HepG2 (cell line): Measurements from ENCODE around the gene APH1B. TPM values are rescaled to one million over a fixed set of nuclear protein-coding genes. Genes with fewer than 3 reads are reported as not detected.

Source experiments
- MZF1 ChIP-seq: sonication (generic); formaldehyde crosslinking; IDR thresholded peaks from 2 replicates; pipeline ENCODE4 v1.8.1; 2023; ENCODE audit warnings: mild to moderate bottlenecking, missing genetic modification reagents, borderline replicate concordance
- SMC3 ChIP-seq: IDR thresholded peaks from 2 replicates; pipeline ENCODE4 v1.6.1; 2011; ENCODE audit warnings: low read length, improper control_type of control experiment
- YEATS2 ChIP-seq: sonication (generic); formaldehyde crosslinking; IDR thresholded peaks from 2 replicates; pipeline ENCODE4 v1.4.0; 2020; ENCODE audit warnings: missing genetic modification reagents, borderline replicate concordance
- ZNF24 ChIP-seq: fragments of 450-650 bp; IDR thresholded peaks from 2 replicates; pipeline ENCODE4 v1.6.1; 2017; ENCODE audit warnings: antibody characterized with exemption, mild to moderate bottlenecking
- ZNF468 ChIP-seq: sonication (generic); formaldehyde crosslinking; IDR thresholded peaks from 2 replicates; pipeline ENCODE4 v1.8.0; 2022; ENCODE audit warnings: mild to moderate bottlenecking, moderate library complexity, missing genetic modification reagents
- polyA plus RNA-seq, 8 experiments: library from polyadenylated mRNA; depleted of rRNA in 3 of 8; stranded (reverse) in 7 of 8; unstranded in 1 of 8; fragments of >200 nt; fragmentation: Illumina TruSeq in 4 of 8; extraction: Trizol in 4 of 8; gene quantifications; 2 replicates each; pipeline versions ENCODE4 v1.2.1 to v1.2.3, GENCODE V29; 2011 to 2016; ENCODE audit warnings: low read depth in 4 of 8, missing spikeins in 1 of 8, mixed read lengths in 1 of 8; ENCODE audit not compliant: insufficient read depth in 1 of 8
- total RNA-seq, 5 experiments: library from RNA; depleted of rRNA; stranded (reverse); fragments of >200 nt; fragmentation: Illumina TruSeq; extraction: Trizol; gene quantifications; 2 replicates each; pipeline ENCODE4 v1.2.3, GENCODE V29; 2016; ENCODE audit warnings: low read depth in 1 of 5
- TF ChIP-seq, protein P1 (sequence below): sonication (generic); formaldehyde crosslinking; IDR thresholded peaks from 2 replicates; pipeline ENCODE4 v1.9.0; 2021; ENCODE audit warnings: missing genetic modification reagents, borderline replicate concordance
- TF ChIP-seq, protein P2 (sequence below), 2 experiments: sonication (generic) in 1 of 2; formaldehyde crosslinking in 1 of 2; IDR thresholded peaks; 2 replicates each; pipeline versions ENCODE4 v1.5.1 to v1.6.1; 2011 to 2020; ENCODE audit warnings: borderline replicate concordance in 1 of 2, low read depth in 1 of 2, low read length in 1 of 2, mild to moderate bottlenecking in 1 of 2, missing genetic modification reagents in 1 of 2, moderate library complexity in 1 of 2
- TF ChIP-seq, protein P3 (sequence below): sonication (generic); formaldehyde crosslinking; IDR thresholded peaks from 2 replicates; pipeline ENCODE4 v1.5.0; 2020; ENCODE audit warnings: mild to moderate bottlenecking, missing genetic modification reagents, moderate library complexity
- TF ChIP-seq, protein P4 (sequence below): sonication (generic); formaldehyde crosslinking; IDR thresholded peaks from 2 replicates; pipeline ENCODE4 v1.5.0; 2020; ENCODE audit warnings: missing genetic modification reagents

Gene APH1B
- total and polyA plus RNA-seq, 2 of the 13 experiments (the other 11 are each of a cell fraction or from before 2014, with no cell fraction given) = 0.45 to 1.00 TPM

DNA sequence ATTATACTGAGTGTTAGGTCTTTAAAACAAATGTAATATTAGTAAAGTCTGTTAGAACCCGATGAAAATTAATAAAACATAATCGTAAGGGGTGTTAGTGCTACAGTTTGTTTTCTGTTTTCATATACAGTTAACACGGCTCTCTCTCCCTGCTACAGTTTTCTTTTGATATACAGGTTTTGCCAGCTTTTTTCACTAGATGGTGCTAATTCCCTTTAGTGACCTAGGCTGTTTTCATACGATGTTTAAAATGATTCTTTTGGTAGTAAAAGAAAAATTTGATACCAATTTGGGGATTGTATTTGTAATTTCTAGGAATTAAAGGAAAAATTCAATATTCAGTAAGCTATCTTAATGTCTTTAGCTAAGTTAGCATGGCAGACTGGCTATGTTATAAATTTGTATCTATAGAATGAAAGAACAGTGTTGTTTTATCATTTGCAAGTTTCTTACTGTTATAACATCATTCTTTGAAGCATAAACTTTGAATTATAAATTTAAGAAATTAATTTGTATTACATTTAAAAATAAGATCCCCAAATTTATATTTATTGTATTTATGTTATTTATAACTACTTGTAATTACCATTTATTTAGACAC, 11.5 kb downstream of the APH1B start (continued):
- TF ChIP-seq, protein P1, sequence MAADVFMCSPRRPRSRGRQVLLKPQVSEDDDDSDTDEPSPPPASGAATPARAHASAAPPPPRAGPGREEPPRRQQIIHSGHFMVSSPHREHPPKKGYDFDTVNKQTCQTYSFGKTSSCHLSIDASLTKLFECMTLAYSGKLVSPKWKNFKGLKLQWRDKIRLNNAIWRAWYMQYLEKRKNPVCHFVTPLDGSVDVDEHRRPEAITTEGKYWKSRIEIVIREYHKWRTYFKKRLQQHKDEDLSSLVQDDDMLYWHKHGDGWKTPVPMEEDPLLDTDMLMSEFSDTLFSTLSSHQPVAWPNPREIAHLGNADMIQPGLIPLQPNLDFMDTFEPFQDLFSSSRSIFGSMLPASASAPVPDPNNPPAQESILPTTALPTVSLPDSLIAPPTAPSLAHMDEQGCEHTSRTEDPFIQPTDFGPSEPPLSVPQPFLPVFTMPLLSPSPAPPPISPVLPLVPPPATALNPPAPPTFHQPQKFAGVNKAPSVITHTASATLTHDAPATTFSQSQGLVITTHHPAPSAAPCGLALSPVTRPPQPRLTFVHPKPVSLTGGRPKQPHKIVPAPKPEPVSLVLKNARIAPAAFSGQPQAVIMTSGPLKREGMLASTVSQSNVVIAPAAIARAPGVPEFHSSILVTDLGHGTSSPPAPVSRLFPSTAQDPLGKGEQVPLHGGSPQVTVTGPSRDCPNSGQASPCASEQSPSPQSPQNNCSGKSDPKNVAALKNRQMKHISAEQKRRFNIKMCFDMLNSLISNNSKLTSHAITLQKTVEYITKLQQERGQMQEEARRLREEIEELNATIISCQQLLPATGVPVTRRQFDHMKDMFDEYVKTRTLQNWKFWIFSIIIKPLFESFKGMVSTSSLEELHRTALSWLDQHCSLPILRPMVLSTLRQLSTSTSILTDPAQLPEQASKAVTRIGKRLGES (CRISPR knock-in tag) = no peak
- TF ChIP-seq, protein P2, sequence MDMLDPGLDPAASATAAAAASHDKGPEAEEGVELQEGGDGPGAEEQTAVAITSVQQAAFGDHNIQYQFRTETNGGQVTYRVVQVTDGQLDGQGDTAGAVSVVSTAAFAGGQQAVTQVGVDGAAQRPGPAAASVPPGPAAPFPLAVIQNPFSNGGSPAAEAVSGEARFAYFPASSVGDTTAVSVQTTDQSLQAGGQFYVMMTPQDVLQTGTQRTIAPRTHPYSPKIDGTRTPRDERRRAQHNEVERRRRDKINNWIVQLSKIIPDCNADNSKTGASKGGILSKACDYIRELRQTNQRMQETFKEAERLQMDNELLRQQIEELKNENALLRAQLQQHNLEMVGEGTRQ (IDR thresholded peaks at IDR 0.05; ENCODE audit: low read depth, low read length) = no peak
- TF ChIP-seq, protein P2 (CRISPR knock-in tag; IDR thresholded peaks at IDR 0.05; ENCODE audit: borderline replicate concordance) = no peak
- TF ChIP-seq ZNF24 (no peak), MZF1 (CRISPR knock-in tag) (no peak), SMC3 (peak; percentile 65), YEATS2 (CRISPR knock-in tag) (no peak), ZNF468 (CRISPR knock-in tag) (no peak)
- TF ChIP-seq, protein P3, sequence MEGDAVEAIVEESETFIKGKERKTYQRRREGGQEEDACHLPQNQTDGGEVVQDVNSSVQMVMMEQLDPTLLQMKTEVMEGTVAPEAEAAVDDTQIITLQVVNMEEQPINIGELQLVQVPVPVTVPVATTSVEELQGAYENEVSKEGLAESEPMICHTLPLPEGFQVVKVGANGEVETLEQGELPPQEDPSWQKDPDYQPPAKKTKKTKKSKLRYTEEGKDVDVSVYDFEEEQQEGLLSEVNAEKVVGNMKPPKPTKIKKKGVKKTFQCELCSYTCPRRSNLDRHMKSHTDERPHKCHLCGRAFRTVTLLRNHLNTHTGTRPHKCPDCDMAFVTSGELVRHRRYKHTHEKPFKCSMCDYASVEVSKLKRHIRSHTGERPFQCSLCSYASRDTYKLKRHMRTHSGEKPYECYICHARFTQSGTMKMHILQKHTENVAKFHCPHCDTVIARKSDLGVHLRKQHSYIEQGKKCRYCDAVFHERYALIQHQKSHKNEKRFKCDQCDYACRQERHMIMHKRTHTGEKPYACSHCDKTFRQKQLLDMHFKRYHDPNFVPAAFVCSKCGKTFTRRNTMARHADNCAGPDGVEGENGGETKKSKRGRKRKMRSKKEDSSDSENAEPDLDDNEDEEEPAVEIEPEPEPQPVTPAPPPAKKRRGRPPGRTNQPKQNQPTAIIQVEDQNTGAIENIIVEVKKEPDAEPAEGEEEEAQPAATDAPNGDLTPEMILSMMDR (CRISPR knock-in tag) = peak; percentile 66
- TF ChIP-seq, protein P4, sequence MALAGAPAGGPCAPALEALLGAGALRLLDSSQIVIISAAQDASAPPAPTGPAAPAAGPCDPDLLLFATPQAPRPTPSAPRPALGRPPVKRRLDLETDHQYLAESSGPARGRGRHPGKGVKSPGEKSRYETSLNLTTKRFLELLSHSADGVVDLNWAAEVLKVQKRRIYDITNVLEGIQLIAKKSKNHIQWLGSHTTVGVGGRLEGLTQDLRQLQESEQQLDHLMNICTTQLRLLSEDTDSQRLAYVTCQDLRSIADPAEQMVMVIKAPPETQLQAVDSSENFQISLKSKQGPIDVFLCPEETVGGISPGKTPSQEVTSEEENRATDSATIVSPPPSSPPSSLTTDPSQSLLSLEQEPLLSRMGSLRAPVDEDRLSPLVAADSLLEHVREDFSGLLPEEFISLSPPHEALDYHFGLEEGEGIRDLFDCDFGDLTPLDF (CRISPR knock-in tag) = no peak
